GM18868 (cell line): Measurements from ENCODE around the gene FABP3.

Experiments used
- ATAC-seq: cut with Tn5 transposase; IDR thresholded peaks from one replicate; pipeline ENCODE4 v1.9.1; 2021; ENCODE audit warnings: mild to moderate bottlenecking, moderate library complexity; ENCODE audit not compliant: unreplicated experiment

Gene FABP3

DNA sequence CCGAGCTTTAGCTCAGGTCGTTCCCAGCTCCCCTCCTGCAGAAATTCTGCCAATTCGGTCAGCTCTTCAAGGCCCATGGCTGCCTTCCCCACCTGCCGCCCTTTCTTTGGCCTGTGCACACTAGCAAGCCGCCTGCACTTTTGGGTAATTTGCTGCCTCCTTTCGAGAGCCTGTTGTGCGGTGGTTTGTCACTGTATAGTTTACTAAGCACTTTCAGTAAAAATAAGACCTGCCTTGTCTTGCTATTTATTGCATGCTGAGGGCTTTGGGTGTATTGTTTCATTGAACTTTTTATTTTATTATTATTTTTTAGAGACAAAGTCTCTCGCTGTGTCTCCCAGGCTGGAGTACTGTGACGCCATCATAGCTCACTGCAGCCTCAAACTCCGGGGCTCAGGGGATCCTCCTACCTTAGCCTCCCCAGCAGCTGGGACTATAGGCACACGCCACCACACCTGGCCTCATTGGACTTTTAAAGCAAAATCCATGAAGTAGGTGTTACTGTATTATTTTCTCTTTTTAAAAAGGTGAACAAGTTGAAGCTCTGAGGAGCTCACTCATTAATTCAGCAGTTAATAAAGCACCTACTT, 1.1 kb upstream of the FABP3 start:
- no peak for ATAC-seq

GRCh38 chr1:31372751-31373055, 173 bp downstream of the FABP3 start:
- no peak for ATAC-seq

DNA sequence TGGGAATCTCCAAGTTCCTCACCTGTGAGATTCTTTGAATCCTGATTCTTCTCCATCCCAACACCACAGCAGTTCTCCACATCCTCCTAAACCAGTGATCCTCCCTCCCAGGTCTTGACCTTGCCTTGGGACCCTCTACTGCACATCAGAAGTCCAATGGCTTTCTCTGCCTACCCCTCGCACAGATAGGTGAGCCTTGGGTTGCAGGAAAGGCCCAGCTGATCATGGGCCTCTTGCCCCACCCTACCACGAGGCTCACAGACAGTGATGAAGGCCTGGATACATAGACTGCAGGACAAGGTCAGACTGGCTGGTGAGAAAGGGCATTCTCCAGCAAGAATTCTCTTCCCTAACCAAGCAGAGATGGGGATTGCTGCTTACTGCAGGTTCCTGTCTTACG, 825 bp downstream of the FABP3 start:
- no peak for ATAC-seq

- ATAC-seq, result no peak
These were observed 1.5 kb downstream of the FABP3 start for GRCh38 chr1:31371121-31371959.

DNA sequence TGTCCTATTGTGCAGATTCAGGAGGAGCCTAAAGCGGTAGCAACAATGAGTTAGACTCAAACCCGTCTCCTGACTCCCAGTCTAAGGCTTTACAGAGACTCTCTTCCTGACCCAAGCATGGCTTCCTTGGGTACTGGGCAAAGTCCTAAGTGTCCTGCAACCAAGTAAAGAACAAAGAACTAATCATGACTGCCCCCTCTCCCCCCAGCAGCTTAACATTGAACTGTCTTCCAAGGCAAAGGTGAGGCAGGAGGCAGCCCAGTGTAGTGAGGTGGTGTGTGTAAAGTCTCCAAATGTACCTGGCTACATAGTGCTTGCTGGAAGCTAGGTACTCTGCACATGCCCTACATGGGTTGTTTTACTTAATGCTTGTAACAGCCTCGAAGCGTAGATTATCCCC, 2.3 kb downstream of the FABP3 start:
- ATAC-seq, result no peak

DNA sequence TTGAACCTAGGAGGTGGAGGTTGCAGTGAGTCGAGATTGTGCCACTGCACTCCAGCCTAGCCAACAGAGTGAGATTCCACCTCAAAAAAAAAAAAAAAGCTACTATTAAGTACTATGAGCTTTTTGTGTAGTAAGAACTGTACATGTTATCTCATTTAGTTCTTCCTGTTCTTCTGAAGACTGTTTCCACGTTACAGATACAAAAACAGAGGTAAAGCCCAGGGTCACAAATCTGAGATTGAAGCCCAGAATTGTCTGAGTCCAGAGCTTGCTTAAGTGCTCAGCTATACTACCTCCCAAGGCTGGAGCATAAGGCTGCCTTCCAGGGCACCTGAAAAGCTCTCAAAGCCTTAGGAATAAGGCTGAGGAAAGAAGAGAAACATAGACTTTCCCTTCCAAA, 2.9 kb downstream of the FABP3 start:
- ATAC-seq, result no peak

- no peak for ATAC-seq
These were observed 4.2 kb downstream of the FABP3 start for GRCh38 chr1:31368611-31369107.

GRCh38 chr1:31366796-31367195, 6.1 kb downstream of the FABP3 start:
- ATAC-seq, result no peak

GRCh38 chr1:31364561-31365250, 8.2 kb downstream of the FABP3 start:
- no peak for ATAC-seq

- ATAC-seq, result no peak
These were observed 10.8 kb downstream of the FABP3 start for GRCh38 chr1:31362032-31362431.

GRCh38 chr1:31361607-31362006, 11.3 kb downstream of the FABP3 start:
- ATAC-seq, result no peak

DNA sequence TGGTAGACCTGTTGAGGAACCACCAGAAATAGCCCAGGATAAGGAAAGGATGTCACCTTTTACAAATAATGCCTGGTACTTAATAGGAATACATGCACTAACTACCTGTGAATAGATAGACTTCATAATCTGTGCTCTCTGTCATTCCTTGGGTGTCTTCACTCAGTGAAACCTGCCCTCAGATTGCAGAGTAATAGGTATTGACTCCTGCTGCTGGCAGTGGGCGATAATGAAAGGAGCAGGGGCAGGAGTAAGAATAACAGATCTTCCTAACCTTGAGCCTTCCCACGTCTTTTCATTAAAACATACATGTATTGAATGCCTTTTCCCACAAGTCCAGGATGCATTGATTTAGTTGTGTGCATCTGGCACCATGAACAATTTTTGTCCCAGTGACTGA, 16.4 kb downstream of the FABP3 start:
- no peak for ATAC-seq

DNA sequence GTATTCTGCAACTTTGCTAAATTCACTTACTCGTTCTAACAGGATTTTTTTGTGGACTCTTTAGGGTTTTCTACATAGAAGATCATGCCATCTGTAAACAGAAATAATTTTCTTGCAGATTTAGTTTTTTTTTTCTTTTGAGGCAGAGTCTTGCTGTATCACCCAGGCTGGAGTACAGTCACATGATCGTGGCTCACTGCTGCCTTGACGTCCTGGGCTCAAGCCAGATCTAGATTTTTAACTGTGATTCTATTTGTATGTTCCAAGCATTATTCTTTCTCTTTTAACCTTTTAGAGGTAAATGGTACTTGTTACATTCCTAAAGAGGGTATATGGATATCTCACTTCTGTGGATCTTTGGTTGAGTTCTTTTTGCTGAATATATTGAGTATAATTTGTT, 18.6 kb downstream of the FABP3 start:
- no peak for ATAC-seq

GRCh38 chr1:31348449-31348848, 24.4 kb downstream of the FABP3 start:
- no peak for ATAC-seq

- no peak for ATAC-seq
These were observed 26.1 kb downstream of the FABP3 start for GRCh38 chr1:31346785-31347184.

- ATAC-seq, result no peak
These were observed 27.2 kb downstream of the FABP3 start for GRCh38 chr1:31345635-31346034.

DNA sequence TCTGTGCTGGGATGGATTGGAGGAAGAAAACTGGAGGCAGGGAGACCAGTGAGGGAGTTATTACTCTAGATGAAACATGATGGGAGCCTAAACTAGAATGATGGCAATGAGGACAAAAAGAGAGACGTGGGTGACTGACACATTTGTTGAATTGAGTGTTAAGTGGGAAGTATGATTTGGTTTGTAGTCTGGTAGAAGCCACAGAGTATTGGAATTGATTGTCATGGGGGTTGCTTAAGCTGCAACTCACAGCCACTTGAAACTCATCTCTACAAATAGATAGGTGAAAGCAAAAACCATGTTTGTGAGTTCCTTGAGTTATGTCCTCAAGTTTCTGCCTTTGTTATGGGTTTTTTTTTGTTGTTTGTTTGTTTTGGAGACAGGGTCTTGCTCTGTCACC, 28.4 kb downstream of the FABP3 start:
- no peak for ATAC-seq

GRCh38 chr1:31336687-31337467, 36.0 kb downstream of the FABP3 start:
- no peak for ATAC-seq

GRCh38 chr1:31335007-31335406, 37.9 kb downstream of the FABP3 start:
- no peak for ATAC-seq

DNA sequence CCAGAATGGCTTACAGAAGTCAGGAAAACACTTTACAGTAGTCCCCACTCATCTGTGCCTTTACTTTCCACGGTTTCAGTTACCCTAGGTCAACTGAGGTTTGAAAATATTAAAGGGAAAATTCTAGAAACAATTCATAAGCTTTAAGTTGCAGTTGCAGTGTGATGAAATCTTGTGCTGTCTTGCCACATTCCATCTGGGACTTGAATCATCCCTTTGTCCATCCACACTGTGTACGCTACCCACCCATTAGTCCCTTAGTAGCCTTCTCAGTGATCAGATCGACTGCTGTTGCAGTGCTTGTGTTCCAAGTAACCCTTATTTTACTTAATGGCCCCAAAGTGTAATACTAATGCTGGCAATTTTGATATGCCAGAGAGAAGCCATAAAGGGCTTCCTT, 45.5 kb downstream of the FABP3 start:
- no peak for ATAC-seq

DNA sequence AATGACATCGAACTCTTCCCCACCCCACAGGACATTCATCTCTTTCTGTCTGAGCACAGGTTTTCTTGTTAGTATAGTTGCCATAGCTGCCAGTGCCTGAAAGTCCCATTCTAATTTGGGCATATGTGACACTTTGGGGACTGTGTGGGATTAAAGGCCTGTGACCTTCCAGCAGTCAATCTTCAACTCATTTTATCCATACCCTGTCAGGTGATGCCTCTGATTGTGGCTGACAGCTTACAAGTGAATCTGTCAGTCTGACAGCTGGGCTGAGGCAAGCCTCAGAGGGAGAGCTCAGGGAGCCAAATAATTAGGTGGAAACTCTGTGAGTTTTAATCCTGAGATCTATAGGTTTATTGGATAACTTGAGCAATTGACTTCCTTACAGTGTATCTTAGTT, 46.4 kb downstream of the FABP3 start:
- no peak for ATAC-seq
